Lower leg skin (tissue), 4 donors: Measurements from ENCODE around the gene FNDC3B. TPM values are rescaled to one million over a fixed set of nuclear protein-coding genes. Genes with fewer than 3 reads are reported as not detected.

ENCODE experiments used
- DNase-seq, 2 donors: peaks; one replicate each; pipeline ENCODE4 v3.0.0-alpha.2; 2019; ENCODE audit warnings: low spot score in 2 of 2
- H3K4me3 ChIP-seq: fragments of 200-600 bp; sonication (generic); 2 replicates; pipeline ENCODE4 v1.5.1; 2017; ENCODE audit warnings: mild to moderate bottlenecking, low read depth; ENCODE audit not compliant: poor library complexity, severe bottlenecking
- POLR2A ChIP-seq, 2 donors: fragments of 450-650 bp; IDR thresholded peaks; one replicate each; pipeline ENCODE4 v1.6.1; 2016 to 2017; ENCODE audit warnings: antibody characterized with exemption in 2 of 2, mild to moderate bottlenecking in 1 of 2, moderate library complexity in 1 of 2
- WGBS, 2 donors: methylation state at CpG; one replicate each; pipeline ENCODE4 v1.1.5; 2018; 5-methylcytosine and 5-hydroxymethylcytosine counted together
- intact Hi-C: fragments of 100-400 bp; cut with DNase I; formaldehyde crosslinking; loops from one replicate; pipeline ENCODE4 v1.15.0; 2023; ENCODE audit warnings: low total_unique reads
- total RNA-seq, 4 donors: library from RNA; depleted of rRNA; stranded (reverse); fragments of >200 nt; gene quantifications; one replicate each; pipeline ENCODE4 v1.1.0, GENCODE V29; 2016
- TF ChIP-seq, protein P1 (sequence below), 3 donors: fragments of 450-650 bp; IDR thresholded peaks; one replicate each; pipeline ENCODE4 v1.5.1; 2016; ENCODE audit warnings: antibody characterized with exemption in 3 of 3, mild to moderate bottlenecking in 3 of 3, moderate library complexity in 2 of 3

Gene FNDC3B
- total RNA-seq, 4 donors from 2014 or later, result 22.9 to 39.3 (median 23.2) TPM

DNA sequence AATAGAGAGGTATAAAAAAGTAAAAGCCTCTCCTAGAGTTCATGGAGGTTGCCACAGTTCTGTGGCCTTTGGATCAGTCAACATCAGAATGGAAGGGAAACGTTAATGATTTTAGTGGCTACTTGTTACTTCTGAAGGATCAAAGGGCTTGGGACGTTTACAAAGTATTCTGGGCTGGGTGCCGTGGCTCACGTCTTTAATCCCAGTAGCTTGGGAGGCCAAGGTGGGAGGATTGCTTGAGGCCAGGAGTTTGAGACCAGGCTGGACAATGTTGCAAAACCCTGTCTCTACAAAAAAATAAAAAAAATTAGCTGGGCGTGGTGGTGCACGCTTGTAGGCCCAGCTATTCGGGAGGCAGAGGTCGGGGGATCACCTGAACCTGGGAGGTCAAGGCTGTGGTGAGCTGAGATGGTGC is 44.6 kb downstream of the FNDC3B start:
- DNase-seq, result no peak
- H3K4me3 ChIP-seq, result no peak overlapping the region
- 90 to 93% methylated on average over 8 of the region's 8 CpGs for WGBS, 2 donors
- TF ChIP-seq POLR2A (IDR thresholded peaks at IDR 0.05), result no peak
- TF ChIP-seq, protein P1, sequence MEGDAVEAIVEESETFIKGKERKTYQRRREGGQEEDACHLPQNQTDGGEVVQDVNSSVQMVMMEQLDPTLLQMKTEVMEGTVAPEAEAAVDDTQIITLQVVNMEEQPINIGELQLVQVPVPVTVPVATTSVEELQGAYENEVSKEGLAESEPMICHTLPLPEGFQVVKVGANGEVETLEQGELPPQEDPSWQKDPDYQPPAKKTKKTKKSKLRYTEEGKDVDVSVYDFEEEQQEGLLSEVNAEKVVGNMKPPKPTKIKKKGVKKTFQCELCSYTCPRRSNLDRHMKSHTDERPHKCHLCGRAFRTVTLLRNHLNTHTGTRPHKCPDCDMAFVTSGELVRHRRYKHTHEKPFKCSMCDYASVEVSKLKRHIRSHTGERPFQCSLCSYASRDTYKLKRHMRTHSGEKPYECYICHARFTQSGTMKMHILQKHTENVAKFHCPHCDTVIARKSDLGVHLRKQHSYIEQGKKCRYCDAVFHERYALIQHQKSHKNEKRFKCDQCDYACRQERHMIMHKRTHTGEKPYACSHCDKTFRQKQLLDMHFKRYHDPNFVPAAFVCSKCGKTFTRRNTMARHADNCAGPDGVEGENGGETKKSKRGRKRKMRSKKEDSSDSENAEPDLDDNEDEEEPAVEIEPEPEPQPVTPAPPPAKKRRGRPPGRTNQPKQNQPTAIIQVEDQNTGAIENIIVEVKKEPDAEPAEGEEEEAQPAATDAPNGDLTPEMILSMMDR (IDR thresholded peaks at IDR 0.05), result no peak
- intact Hi-C loops, result no loop called here

DNA sequence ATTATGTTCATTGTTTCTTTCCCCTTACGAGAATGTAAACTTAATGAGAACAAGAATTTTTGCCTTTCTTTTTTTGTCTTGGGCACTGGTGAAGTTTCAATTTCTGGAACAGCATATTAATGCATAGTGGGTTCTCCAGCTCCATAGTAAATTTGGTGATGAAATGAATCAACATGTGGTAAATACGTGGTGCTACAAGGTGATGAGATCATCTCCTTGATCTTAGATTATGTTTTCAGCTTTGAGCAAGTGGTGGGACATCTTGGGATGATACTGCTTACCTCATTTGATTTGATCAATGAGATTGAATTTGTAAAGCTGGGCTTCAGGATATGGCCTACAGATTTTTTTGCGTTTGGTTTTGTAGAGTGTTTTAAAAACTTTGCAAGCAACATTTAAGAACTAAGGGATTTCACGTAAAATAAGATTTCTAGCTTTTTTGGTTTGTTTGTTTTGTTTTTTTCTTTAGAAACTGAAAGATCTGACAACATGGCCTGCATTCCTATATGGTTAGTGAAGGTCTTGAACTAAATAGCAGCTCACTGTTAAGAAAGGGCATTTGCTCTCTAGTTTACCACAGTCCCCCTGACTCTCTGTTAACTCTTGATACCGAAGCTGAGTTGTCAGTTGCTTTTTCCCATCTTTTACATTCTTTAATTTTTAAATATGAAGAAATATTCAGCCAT is 45.6 kb downstream of the FNDC3B start:
- intact Hi-C loops, result no loop called here
- WGBS, 2 donors, result 74 to 85% methylated on average over 5 of the region's 5 CpGs
- no peak overlapping the region for H3K4me3 ChIP-seq
- TF ChIP-seq, protein P1 (IDR thresholded peaks at IDR 0.05), result no peak
- TF ChIP-seq POLR2A (IDR thresholded peaks at IDR 0.05), result no peak
- DNase-seq, result no peak

DNA sequence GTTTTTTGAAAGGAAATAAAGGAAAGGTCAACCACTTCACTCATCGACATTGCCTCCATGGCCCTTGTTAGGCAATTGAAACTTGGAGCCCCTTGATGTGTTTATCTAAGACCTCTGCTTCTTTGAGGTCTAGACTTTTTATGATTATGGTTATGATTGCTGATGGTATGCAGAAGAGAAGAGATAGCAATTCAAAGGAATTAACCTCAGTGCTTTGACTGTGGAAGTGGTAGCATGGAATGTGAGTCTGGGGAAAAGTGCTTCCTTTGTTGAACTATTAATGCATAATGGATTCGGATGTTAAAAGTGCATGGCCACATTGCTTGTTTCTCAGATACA is 46.1 kb downstream of the FNDC3B start:
- H3K4me3 ChIP-seq, result no peak overlapping the region
- intact Hi-C loops, result no loop called here
- TF ChIP-seq, protein P1 (IDR thresholded peaks at IDR 0.05), result no peak
- TF ChIP-seq POLR2A (IDR thresholded peaks at IDR 0.05), result no peak
- DNase-seq, result no peak
- 85 to 91% methylated on average over 2 of the region's 2 CpGs for WGBS, 2 donors

DNA sequence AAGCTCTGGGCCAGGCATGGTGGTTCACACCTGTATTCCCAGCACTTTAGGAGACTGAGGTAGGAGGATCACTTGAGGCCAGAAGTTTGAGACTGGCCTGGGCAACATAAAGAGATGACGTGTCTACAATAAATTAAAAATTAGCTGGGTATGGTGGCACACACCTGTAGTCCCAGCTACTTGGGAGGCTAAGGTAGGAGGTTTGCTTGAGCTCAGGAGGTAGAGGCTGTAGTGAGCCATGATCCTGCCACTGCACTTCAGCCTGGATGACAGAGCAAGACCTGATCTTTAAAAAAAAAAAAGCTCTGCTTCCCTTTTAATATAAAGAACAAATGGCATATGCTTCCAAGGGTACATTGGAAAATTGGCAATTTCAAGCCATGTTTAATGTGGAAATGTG is 46.7 kb downstream of the FNDC3B start:
- WGBS, 2 donors, result 100% methylated on average over 1 of the region's 1 CpG
- DNase-seq, result no peak
- intact Hi-C loops, result no loop called here
- no peak overlapping the region for H3K4me3 ChIP-seq
- TF ChIP-seq POLR2A (IDR thresholded peaks at IDR 0.05), result no peak
- TF ChIP-seq, protein P1 (IDR thresholded peaks at IDR 0.05), result no peak

DNA sequence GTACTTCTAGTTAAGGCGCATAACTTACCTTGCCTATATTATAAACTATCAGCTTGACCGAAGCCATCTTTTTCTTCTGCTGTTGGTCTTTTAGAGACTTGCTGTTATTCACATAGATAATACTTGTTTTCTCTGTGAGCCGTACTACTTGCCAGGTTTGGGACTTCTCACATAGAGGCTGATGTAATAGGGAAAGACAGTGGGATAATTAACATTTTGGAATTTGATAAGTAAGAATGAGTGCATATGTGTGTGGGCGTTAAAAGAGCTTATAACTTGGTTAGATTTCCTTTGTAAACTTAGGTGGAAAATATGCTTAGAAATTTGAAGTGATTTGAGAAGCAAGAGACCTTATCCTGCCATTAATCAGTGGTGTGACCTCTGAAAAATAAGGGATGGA is 47.8 kb downstream of the FNDC3B start:
- intact Hi-C loops, result no loop called here
- no peak for DNase-seq
- no peak overlapping the region for H3K4me3 ChIP-seq
- TF ChIP-seq, protein P1 (IDR thresholded peaks at IDR 0.05), result no peak
- no peak for TF ChIP-seq POLR2A (IDR thresholded peaks at IDR 0.05)
- 53 to 57% methylated on average over 4 of the region's 4 CpGs for WGBS, 2 donors
